Thyroid gland (tissue), 4 donors: ENCODE measurements around the gene INPP5D.

Experiments
- POLR2A ChIP-seq, 2 donors: fragments of 450-650 bp; IDR thresholded peaks; one replicate each; pipeline ENCODE4 v1.6.1; 2017; ENCODE audit warnings: antibody characterized with exemption in 2 of 2, mild to moderate bottlenecking in 2 of 2, moderate library complexity in 1 of 2
- TF ChIP-seq, protein P1 (sequence below), 6 experiments: fragments of 200-600 bp in 3 of 6; fragments of 450-650 bp in 3 of 6; sonication (generic) in 3 of 6; IDR thresholded peaks; one replicate each; pipeline ENCODE4 v1.5.1; 2016 to 2019; ENCODE audit warnings: antibody characterized with exemption in 6 of 6, mild to moderate bottlenecking in 2 of 6, inconsistent platforms in 1 of 6, moderate library complexity in 1 of 6

- TF ChIP-seq, protein P1, sequence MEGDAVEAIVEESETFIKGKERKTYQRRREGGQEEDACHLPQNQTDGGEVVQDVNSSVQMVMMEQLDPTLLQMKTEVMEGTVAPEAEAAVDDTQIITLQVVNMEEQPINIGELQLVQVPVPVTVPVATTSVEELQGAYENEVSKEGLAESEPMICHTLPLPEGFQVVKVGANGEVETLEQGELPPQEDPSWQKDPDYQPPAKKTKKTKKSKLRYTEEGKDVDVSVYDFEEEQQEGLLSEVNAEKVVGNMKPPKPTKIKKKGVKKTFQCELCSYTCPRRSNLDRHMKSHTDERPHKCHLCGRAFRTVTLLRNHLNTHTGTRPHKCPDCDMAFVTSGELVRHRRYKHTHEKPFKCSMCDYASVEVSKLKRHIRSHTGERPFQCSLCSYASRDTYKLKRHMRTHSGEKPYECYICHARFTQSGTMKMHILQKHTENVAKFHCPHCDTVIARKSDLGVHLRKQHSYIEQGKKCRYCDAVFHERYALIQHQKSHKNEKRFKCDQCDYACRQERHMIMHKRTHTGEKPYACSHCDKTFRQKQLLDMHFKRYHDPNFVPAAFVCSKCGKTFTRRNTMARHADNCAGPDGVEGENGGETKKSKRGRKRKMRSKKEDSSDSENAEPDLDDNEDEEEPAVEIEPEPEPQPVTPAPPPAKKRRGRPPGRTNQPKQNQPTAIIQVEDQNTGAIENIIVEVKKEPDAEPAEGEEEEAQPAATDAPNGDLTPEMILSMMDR (IDR thresholded peaks at IDR 0.05) = no peak
- no peak for TF ChIP-seq POLR2A (IDR thresholded peaks at IDR 0.05)
Observed at GRCh38 chr2:233163486-233164103, 103.5 kb downstream of the INPP5D start.
